ENCODE data around the gene ZFAND3. TPM values are rescaled to one million over a fixed set of nuclear protein-coding genes. Genes with fewer than 3 reads are reported as not detected.

The ZFAND3 gene
- total RNA-seq, 4 donors from 2014 or later, result 45.0 to 55.2 (median 49.5) TPM

- no peak overlapping the region for H3K27ac ChIP-seq
- no peaks in the 10 kb centered on the region for H3K36me3 ChIP-seq
- TF ChIP-seq POLR2A (IDR thresholded peaks at IDR 0.05), result no peak
- TF ChIP-seq, protein P1, sequence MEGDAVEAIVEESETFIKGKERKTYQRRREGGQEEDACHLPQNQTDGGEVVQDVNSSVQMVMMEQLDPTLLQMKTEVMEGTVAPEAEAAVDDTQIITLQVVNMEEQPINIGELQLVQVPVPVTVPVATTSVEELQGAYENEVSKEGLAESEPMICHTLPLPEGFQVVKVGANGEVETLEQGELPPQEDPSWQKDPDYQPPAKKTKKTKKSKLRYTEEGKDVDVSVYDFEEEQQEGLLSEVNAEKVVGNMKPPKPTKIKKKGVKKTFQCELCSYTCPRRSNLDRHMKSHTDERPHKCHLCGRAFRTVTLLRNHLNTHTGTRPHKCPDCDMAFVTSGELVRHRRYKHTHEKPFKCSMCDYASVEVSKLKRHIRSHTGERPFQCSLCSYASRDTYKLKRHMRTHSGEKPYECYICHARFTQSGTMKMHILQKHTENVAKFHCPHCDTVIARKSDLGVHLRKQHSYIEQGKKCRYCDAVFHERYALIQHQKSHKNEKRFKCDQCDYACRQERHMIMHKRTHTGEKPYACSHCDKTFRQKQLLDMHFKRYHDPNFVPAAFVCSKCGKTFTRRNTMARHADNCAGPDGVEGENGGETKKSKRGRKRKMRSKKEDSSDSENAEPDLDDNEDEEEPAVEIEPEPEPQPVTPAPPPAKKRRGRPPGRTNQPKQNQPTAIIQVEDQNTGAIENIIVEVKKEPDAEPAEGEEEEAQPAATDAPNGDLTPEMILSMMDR (IDR thresholded peaks at IDR 0.05 in 4 of 5, conservative IDR thresholded peaks at IDR 0.05 in 1 of 5), result no peak
- H3K27me3 ChIP-seq, result no peaks in the 10 kb centered on the region
- H3K4me3 ChIP-seq, result no peak overlapping the region
- in situ Hi-C loops (cut with MboI; ENCODE audit: low sequenced_read_pairs in 4 of 4), result no loop called here
- peaks cover 0 to 12% of the 10 kb centered on the region in 2 donors for H3K4me1 ChIP-seq
- intact Hi-C loops (cut with DNase I; ENCODE audit: low total_unique reads), result no loop called here
- no peak for ATAC-seq
- DNase-seq, result no peak
- H3K9me3 ChIP-seq, result no peaks in the 10 kb centered on the region
Observed at GRCh38 chr6:37966801-37967200, 147.3 kb downstream of the ZFAND3 start.

DNA sequence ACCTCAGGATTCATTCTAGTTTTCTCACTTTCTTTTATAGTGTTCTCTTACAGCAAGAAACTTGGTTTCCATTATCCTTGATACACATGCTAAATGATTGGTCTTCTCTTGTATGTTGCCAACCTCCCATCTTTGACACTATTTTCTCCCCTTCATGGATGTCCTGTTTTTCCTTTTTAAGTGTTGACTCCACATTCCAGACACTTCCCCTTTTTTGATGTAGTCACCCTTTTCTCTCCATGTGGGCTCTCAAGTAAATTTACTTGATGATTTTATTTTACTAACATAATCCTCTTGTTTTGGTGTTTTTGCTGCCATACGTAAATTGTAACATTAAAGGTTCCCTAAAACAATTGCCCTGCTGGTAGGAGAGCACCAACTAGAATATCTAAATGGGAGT is 148.1 kb downstream of the ZFAND3 start:
- no peaks in the 10 kb centered on the region for H3K36me3 ChIP-seq
- no peaks in the 10 kb centered on the region for H3K27me3 ChIP-seq
- peaks cover 0 to 12% of the 10 kb centered on the region in 2 donors for H3K4me1 ChIP-seq
- TF ChIP-seq, protein P1 (IDR thresholded peaks at IDR 0.05 in 4 of 5, conservative IDR thresholded peaks at IDR 0.05 in 1 of 5), result no peak
- TF ChIP-seq POLR2A (IDR thresholded peaks at IDR 0.05), result no peak
- in situ Hi-C loops (cut with MboI; ENCODE audit: low sequenced_read_pairs in 4 of 4), result no loop called here
- intact Hi-C loops (cut with DNase I; ENCODE audit: low total_unique reads), result no loop called here
- no peaks in the 10 kb centered on the region for H3K9me3 ChIP-seq
- H3K27ac ChIP-seq, result no peak overlapping the region
- ATAC-seq (no peak), DNase-seq (no peak)
- no peak overlapping the region for H3K4me3 ChIP-seq

DNA sequence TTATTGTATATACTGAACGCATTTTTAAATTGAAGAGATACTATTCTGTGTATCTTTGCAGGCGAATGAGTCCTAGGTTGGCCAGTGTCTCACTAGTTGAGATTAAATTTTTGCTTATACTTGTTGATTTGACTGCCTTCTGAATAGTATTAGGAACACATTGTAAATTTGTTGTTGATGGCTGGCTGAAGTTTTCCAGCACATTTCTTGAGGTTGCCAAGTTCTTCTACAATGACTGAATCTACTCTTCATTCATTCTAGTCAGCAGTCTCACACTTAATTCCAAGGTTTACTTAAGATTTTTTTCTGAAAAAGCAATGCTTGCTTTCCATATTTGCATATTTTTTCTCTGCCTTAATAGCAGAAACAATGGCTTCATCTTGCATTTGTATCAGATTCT is 151.7 kb downstream of the ZFAND3 start:
- ATAC-seq (no peak), DNase-seq (no peak)
- in situ Hi-C loops (cut with MboI; ENCODE audit: low sequenced_read_pairs in 4 of 4) (no loop called here), intact Hi-C loops (cut with DNase I; ENCODE audit: low total_unique reads) (no loop called here)
- no peaks in the 10 kb centered on the region for H3K36me3 ChIP-seq
- TF ChIP-seq, protein P1 (IDR thresholded peaks at IDR 0.05 in 4 of 5, conservative IDR thresholded peaks at IDR 0.05 in 1 of 5), result no peak
- no peak for TF ChIP-seq POLR2A (IDR thresholded peaks at IDR 0.05)
- no peak overlapping the region for H3K27ac ChIP-seq
- H3K4me3 ChIP-seq, result no peak overlapping the region
- H3K27me3 ChIP-seq, result no peaks in the 10 kb centered on the region
- peaks cover 0 to 5% of the 10 kb centered on the region in 2 donors for H3K4me1 ChIP-seq
- peaks cover 0 to 12% (median 0%) of the 10 kb centered on the region in 3 donors for H3K9me3 ChIP-seq

DNA sequence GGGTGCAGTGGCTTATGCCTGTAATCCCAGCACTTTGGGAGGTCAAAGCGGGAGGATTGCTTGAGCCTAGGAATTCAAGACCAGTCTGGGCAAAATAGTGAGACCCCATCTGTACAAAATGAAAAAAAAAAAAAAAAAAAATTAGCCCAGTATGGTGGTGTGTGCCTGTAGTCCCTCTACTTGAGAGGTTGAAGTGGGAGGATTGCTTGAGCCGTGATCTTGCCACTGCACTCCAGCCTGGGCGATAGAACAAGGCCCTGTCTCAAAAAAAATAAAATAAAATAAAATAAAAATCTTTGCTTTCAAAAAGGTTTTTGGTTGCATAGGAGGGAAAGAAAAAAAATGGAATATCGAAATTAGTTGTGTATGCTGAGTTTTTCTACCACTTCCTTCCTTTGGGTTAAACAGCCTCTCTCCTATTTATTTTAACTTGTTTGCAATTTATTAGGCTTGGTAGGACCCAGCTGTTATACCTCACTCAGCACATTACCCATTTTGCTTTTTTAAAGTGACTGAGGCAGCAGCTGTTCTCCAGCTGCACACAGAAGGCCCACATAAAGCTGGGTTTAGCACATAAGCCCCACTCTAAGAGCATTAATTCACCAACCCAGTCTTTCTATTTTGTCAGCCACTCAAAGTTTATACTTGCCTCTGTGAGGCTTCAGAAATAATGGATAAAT is 152.3 kb downstream of the ZFAND3 start:
- no peaks in the 10 kb centered on the region for H3K27me3 ChIP-seq
- TF ChIP-seq, protein P1 (IDR thresholded peaks at IDR 0.05 in 4 of 5, conservative IDR thresholded peaks at IDR 0.05 in 1 of 5), result no peak
- no peak for TF ChIP-seq POLR2A (IDR thresholded peaks at IDR 0.05)
- ATAC-seq (no peak), DNase-seq (no peak)
- H3K4me3 ChIP-seq, result no peak overlapping the region
- intact Hi-C loops (cut with DNase I; ENCODE audit: low total_unique reads) (no loop called here), in situ Hi-C loops (cut with MboI; ENCODE audit: low sequenced_read_pairs in 4 of 4) (no loop called here)
- peaks cover 0 to 5% of the 10 kb centered on the region in 2 donors for H3K4me1 ChIP-seq
- H3K9me3 ChIP-seq, result peaks cover 0 to 12% (median 0%) of the 10 kb centered on the region in 3 donors
- H3K27ac ChIP-seq, result no peak overlapping the region
- H3K36me3 ChIP-seq, result no peaks in the 10 kb centered on the region

Measured in gastrocnemius medialis (tissue), 4 donors.